Measurements from ENCODE around the gene EFEMP2.
"Not testable (repeated sequence)": the region's sequence is repeated elsewhere in the genome, so short reads cannot be mapped to it uniquely, and the experiment has no call there.

The EFEMP2 gene

DNA sequence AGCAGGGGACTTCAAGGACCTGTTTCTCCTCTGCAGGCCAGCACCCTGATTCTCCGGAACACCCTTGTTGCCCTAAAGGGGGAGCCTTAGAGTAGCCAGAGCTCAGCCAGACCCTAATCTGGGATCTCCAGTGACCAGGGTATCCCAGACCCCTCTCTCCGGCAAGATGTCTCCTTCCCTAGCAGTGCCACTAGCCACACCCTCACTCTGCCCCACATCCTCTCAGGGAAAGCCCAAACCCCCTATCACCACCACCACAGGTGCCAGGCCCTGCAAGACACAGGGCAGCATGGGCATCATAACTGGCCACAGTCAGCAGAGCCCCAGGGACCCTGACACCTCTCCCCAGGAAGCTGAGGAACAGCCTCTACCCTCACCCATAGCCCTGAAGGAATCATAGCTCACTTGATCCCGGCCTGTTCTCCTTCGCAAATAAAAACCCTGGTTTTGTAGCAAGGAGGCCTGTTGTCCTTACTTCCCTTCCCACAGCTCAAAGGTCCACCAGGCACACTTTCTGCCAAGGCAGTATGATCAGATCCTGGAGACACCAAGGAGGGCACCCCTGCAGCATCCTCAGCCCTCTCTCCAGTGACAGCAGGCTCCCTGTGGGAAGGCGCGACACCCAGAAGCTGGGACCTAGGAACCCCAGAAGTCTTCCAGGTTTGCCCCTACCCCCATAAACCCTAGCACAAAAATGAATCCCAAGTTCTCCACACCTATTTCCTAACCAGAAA, 19.2 kb downstream of the EFEMP2 start:
- DNase-seq: no peak

DNA sequence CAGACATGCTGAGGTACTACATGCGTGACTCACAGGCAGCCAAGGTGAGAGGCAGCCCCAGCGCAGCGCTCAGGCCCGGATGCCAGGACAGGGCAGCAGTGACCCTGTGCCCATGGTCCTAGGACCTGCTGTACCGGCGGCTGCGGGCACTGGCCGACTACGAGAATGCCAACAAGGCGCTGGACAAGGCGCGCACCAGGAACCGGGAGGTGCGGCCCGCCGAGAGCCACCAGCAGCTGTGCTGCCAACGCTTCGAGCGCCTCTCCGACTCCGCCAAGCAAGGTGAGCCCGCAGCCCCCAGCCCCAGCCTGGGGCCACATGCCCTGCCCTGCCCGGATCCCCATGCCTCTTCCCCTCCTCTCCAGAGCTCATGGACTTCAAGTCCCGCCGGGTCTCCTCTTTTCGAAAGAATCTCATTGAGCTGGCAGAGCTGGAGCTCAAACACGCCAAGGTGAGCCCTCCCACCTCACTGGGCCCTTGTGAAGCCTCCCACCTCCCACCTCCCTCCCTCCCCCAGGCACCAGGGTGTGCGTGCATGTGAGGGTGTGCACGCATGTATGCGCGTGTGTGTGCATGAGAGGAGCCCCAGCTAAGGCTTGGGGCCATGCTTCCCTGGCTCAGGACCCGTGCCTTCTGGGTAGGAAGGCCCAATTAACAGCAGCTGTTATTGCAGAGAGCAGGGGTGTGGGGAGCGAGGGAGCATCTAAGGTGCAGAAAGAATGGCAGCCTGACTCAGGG, 19.9 kb downstream of the EFEMP2 start:
- DNase-seq: no peak

DNA sequence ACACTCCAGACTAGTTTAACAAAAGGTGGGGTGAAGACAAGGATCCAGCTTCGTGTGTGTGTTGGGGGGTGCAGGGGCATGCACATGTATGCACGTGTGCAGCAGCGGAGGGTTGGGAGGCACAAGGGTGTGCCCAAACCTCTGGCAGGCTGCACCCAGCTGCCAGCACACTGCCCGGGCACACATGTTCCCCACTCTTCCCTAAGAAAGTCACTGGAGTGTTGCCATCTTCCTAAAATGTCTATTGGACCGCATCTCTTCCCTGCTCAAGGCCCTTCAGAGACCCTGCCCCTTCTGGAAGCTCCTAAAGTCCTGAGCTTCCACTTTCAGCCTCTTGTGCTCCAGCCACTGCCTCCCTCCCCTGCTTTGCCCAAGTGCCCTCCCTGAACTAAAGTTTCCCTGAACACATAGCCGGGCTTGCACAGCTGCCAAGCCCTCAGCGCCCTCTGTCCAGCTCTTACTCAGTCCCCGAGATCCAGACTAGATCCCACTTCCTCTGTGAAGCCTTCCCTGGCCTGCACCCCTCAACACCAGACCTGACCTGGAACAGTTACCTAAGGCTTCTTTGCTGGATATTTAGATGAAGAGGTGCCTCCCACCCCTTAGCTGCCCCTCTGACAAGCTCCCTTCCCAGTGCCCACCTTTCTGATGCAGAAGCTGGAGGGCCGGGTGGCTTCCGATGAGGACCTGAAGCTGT, 20.6 kb downstream of the EFEMP2 start:
- DNase-seq: no peak

DNA sequence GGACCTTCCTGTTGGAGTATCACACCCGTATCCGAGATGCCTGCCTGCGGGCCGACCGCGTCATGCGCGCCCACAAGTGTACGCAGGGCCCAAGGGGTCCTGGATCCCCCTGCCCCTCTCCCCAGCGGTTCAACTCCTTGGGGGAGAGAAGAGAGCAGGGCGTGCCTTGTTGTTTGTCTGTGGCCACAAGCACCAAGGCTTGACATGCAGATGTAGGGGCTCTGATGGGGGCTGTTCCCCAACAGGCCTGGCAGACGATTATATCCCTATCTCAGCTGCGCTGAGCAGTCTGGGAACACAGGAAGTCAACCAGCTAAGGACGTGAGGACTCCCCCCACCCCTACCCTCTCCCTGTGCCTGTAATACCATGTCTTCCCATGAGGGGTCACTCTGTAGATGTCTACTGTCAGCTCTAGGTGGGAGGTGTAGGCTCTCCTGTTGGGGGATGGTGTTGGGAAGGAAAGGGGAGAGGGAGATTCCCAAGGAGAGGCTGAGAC, 21.5 kb downstream of the EFEMP2 start:
- DNase-seq: no peak

DNA sequence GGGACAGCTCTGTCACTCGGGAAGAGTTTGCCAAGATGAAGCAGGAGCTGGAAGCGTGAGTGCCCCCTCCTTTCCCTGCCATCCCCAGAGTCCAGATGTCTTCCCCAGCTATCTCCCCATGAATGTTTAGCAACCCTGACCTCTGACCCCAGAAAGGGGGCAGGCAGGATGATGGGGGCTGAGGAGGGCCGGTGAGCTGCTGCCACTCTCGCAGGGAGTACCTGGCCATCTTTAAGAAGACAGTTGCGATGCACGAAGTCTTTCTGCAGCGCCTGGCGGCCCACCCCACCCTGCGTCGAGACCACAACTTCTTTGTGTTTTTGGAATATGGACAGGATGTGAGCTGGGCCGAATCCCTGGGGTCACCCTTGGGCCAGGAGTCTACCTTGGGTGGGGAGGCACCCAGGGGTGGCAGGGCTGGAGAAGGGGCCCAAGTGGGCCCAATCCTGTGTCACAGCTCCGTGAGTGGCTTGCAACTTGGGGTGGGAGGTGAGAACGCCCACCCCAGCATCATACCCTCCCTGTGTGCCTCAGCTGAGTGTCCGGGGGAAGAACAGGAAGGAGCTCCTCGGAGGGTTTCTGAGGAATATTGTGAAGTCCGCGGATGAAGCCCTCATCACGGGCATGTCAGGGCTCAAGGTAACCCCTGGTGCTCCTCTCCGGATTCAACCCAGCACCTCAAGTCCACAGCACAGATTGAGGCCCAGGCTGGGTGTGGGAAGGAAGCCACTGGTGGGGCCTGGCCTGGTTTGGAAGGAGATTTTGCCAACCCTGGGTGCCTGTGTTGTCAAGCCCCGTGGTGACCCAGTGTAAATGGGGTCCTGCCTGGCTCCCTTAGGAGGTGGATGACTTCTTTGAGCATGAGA, 22.1 kb downstream of the EFEMP2 start:
- no peak for DNase-seq

DNA sequence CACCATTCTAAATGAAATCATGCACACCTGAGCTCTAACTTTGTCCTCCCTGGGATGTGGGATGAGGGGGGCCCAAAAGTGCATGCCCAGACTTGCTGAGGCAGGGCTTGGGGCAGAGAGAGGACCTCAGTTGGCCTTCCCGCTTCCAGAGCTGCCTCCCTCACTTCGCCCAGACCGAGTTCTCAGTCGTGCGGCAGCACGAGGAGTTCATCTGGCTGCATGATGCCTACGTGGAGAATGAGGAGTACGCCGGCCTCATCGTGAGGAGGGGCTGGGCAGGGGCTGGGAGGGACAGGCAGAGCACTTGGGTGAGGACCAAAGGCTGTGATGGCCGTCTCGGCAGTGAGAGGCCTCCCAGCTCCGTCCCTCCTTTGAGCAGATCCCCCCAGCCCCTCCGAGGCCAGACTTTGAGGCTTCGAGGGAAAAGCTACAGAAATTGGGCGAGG, 22.8 kb downstream of the EFEMP2 start:
- no peak for DNase-seq

DNA sequence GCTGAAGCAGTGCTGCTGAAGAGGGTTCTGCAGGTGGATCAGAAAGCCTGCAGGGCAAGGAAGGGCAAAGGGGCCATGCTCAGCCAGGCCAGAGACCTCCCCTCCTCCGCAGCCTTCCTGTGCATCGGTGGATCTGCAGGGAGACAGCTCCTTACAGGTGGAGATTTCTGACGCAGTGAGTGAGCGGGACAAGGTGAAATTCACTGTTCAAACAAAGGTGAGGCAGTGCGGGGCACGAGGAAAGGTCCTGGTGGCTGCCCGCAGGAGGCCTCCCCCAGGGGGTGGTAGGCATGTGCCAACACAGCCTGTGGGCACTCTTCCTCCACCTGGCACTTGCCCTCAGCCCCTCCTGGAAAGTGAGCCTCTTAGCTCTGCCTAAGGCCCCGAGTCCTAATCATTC, 23.2 kb downstream of the EFEMP2 start:
- DNase-seq: no peak

DNA sequence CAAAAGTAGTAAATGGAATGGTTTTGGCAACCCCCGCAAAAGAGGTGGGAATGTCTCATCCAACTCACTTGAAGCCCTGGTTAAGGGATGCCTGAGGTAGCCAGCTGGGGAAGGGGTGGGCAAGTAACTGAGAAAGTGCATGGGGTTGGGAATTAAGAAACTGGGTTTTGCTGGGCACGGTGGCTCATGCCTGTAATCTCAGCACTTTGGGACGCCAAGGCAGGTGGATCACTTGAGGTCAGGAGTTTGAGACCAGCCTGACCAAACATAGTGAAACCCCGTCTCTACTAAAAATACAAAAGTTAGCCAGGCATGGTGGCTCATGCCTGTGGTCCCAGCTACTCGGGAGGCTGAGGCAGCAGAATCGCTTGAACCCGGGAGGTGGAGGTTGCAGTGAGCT, 23.9 kb downstream of the EFEMP2 start:
- DNase-seq: not testable (repeated sequence)

DNA sequence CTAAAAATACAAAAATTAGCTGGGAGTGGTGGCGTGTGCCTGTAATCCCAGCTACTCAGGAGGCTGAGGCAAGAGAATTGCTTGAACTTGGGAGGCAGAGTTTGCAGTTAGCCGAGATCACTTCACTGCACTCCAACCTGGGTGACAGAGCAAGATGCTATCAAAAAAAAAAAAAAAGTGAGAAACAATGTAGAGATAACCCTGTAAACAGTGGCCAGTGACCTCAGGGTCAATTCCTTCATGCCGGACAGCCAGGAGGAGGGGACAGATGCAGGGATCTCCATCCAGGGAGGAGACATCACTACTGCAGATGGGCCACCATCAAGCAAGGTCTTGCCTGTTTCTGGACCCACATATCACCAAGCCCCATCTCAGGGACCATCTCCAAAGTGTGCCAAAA, 24.9 kb downstream of the EFEMP2 start:
- no peak for DNase-seq

DNA sequence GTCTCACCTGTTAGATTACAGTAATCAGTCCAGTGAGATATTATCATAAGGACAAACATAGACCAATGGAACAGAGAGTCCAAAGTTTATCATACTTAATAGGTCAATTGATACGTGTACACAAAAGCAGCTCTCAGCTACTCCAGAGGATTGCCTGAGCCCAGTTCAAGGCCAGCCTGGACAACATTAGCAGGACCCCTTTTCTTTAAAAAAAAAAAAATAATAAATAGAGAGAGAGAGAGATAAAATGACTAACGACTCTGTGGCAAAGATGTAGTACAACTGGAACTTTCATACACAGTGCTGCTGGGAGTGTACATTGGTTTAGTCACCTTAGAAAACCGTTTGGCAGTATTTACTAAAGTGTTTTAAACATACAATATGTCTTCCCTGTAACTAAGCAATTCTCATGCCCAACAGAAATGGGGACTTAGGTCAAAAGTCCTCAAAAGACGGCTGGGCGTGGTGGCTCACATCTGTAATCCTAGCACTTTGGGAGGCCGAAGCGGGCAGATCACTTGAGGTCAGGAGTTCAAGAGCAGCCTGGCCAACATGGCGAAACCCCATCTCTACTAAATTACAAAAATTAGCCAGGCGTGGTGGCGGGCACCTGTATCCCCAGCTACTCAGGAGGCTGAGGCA, 28.2 kb downstream of the EFEMP2 start:
- DNase-seq: no peak

DNA sequence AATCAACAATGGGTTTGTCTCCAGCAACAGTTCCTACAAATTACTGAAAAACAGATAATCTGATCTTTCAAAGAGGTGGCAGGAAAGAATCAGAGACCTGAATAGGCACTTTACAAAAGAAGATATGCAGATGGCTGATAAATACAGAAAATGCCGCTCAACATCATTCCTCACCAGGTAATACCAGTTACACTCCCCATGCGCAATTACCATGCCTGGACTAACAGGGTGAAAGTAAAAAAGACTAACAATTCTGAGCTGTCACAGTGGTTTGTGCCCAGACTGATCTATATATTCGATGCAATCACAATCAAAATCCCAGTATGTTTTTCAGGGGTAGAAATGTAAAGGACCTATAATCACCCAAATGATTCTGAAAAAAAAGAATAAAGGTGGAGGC, 28.8 kb downstream of the EFEMP2 start:
- no peak for DNase-seq

DNA sequence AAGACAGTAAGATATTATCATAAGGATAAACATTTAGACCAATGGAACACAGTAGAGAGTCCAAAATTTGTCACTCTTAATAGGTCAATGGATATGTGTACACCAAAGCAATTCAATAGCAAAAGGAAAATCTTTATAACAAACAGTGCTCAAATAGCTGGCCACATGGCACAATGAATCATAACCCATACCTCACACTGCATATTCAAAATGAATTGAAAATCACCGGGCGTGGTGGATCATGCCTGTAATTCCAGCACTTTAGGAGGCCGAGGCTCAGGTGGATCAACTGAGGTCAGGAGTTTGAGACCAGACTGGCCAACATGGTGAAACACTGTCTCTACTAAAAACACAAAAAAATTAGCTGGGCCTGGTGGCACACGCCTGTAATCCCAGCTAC, 30.5 kb downstream of the EFEMP2 start:
- no peak for DNase-seq

DNA sequence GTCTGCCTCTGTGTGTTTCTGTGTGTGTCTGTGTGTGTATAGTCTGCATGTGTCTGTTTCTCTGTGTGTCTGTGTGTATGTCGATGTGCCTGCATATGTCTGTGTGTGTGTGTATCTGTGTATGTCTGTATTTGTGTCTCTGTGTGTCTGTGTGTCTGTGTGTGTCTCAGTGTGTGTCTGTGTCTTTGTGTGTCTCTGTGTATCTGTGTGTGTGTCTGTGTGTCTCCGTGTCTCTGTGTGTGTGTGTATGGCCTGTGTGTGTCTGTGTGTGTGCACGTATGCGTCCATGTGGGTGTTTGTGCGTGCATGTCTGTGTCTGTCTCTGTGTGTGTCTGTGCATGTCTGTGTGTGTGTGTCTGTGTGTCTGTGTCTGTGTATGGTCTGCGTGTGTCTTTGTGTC, 38.4 kb downstream of the EFEMP2 start:
- DNase-seq: no peak

DNA sequence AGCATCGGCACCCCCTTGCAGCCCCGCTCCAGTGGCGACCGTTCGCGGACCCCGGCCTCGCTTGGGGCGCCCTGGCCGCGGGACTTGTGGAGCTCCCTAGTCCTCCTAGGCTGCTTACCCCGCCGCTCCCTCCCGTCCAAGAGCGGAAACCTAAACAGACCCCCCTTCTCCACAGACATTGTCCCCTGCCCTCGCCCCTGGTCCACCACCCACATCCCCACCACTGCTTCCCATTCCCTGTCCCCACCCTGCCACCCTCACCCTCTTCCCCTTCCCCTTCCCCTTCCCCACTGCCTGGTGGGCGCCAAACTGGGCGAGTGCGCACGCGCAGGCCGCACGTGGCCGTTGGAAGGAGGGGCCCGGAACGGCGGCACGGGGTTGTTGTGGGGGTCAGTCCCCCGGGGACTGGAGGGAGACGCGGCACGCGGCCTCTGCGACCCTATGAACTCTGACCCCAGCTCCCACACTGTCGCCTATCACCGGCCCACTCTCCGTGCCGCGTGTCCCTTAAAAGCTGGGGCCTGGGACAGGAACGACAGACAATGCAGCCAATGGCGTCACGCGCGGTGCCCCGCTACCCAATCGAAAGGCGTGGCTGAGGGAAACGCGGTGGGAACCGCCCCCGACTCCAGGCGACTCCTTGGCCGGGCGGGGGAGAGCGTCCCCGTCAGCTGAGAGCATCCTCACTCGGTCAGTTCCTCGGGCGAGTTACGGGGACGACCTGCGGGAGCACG, 39.1 kb downstream of the EFEMP2 start, which contains the start of gene SNX32:
SNX32 (plus strand) TSS at position 667 of the 734 bp plus-strand sequence. CDS start 103 bp downstream, outside the sequence.
- peak; percentile 81 for DNase-seq

DNA sequence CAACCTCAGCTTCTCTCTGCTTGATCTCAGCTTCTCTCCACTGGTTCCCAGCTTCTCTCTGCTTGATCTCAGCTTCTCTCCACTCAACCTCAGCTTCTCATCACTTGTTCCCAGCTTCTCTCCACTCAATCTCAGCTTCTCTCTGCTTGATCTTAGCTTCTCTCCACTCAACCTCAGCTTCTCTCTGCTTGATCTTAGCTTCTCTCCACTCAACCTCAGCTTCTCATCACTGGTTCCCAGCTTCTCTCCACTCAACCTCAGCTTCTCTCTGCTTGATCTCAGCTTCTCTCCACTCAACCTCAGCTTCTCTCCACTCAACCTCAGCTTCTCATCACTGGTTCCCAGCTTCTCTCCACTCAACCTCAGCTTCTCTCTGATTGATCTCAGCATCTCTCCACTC, 40.4 kb downstream of the EFEMP2 start:
- not testable (repeated sequence) for DNase-seq

DNA sequence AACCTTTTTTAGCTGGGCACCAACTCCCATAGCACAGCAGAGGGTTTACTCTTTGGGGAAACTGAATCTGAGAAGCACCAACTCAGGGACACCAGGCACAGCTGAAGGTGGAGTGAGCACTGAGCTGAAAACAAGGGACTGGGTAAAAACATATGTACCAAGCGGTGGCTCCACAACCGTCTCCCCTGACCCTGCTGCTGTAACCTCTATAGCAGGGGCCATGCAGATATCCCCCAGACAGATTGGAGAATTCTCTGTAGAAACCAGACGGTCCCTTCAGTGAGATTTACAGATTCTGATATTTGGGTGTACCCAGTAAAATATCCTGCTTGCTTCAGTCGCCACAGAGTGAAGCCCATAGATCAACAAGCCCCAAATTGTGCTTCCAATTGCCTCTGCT, 43.1 kb downstream of the EFEMP2 start:
- no peak for DNase-seq

DNA sequence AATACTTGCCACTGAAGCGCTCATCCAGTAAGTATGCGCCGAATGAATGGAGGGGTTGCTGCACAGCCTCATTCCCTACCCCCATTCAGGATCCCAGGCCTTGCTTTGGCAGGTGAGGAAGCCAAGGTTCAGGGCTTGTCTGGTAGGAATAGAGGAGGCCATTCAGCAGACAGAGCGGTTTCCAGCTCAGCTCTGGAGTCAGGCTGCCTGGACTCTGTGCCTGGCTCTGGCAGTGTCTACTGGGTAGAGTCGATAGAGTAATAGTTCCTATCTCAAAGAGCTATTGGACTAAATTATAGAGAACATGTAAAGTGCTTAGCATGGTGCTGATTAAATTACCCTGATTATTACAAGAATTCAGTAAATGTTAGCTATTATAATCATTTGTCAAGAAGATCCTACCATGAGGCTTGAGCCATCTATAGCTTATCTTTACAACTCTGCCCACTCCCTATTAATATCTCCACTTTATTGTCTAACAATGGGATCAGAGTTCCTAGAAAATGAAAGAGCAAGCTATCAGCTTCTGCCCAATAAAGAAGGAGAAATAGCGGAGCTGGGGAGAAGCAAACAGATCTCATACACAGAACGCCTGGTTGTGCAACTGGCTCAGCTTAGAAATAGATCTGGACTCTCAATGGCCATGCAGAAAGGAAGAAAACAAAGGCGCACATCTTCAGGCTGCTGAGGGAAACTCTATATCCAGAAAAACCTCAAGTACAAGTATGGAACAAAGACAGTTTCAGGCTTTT, 45.4 kb downstream of the EFEMP2 start:
- DNase-seq: no peak

DNA sequence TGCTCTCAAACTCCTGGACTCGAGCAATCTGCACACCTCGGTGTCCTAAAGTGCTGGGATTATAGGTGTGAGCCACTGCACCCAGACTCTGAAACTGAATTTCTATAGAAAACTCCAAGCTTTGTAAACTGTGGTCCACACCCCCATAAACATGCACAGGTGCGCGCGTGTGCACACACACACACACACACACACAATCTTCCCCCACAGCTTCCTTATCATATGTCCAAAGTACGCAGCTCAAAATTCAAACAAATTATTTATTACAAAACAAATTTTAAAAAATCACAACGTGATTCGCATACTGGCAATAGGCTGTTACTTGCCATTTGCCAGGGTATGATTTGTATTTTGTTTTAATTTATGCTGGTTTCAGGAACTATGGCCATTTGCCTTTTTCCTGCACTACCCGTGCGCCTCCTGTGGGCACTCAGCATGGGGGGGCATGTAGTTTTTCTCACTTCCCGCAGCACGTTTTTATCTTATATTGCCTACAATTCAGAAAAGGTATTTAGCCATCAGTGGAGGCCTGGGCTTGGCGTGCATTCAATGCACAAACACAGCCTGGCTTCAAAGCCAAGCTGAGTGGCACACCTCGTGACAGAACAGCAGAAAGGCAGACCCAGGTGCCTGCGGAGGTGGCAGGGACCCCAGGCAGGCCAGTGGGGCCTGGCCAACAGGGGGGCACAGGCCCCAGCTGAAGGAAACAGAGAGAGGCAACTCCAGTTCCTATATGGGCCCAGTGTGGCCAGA, 49.6 kb downstream of the EFEMP2 start:
- DNase-seq: no peak

DNA sequence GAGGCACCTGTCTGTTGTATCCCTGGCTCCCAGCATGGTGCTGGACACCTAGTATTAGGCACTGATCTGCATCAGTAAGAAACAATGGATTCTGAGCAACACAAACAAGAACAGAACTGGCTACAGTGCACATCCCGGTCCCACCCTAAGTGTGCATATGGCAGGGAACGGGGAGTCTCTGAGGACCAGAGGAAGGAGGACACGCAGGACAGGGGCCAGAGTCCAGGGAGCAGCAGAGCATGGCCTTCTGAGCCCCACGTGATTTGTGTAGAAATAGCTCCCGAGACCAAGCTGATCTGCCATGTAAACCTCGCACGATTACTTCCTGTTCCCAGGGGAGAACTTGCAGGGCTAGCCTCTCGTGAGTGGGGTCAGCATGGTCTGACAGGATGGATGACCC, 51.5 kb downstream of the EFEMP2 start:
- DNase-seq: no peak
